Upper lobe of right lung (tissue), 1 donor: Measurements from ENCODE around the gene TNNT2. TPM values are rescaled to one million over a fixed set of nuclear protein-coding genes. Genes with fewer than 3 reads are reported as not detected.
A peak's percentile ranks its signal among the peaks of the same experiment; 100 is the strongest.

Experiments
- ATAC-seq: fragments of 200-7000 bp; cut with Tn5 transposase; one replicate; pipeline ENCODE4 v1.9.1; 2020; ENCODE audit warnings: mild to moderate bottlenecking, moderate library complexity
- DNase-seq: peaks from one replicate; pipeline ENCODE4 v3.0.0-alpha.2; 2020
- H3K27ac ChIP-seq: fragments of 200-600 bp; one replicate; pipeline ENCODE4 v1.8.0; 2022
- H3K27me3 ChIP-seq: fragments of 200-600 bp; one replicate; pipeline ENCODE4 v1.8.0; 2022; ENCODE audit warnings: mild to moderate bottlenecking
- H3K36me3 ChIP-seq: fragments of 200-600 bp; one replicate; pipeline ENCODE4 v1.8.0; 2022
- H3K4me1 ChIP-seq: fragments of 200-600 bp; one replicate; pipeline ENCODE4 v1.8.0; 2022
- H3K4me3 ChIP-seq: fragments of 200-600 bp; one replicate; pipeline ENCODE4 v1.8.0; 2022; ENCODE audit warnings: mild to moderate bottlenecking
- H3K9me3 ChIP-seq: fragments of 200-600 bp; one replicate; pipeline ENCODE4 v1.8.0; 2022
- CTCF ChIP-seq: fragments of 200-600 bp; IDR thresholded peaks from one replicate; pipeline ENCODE4 v1.8.0; 2022; ENCODE audit warnings: antibody characterized with exemption
- intact Hi-C: fragments of 100-400 bp; cut with DNase I; formaldehyde crosslinking; loops from one replicate; pipeline ENCODE4 v1.11.0; 2022
- total RNA-seq: library from RNA; stranded (reverse); fragmentation: NEBNext Ultra II Directional; extraction: Animal tissue kit (Norgen Biotek cat#: 25700); gene quantifications from one replicate; pipeline ENCODE4 v1.2.1, GENCODE V29; 2021
- donor health status: DM: no; HTN: yes; CAD: no; lungs with severe emphysema.

The TNNT2 gene
- total RNA-seq, 1 donor from 2014 or later, result 6.4 TPM

GRCh38 chr1:201403359-201403758 lies 25.9 kb upstream of the TNNT2 start:
- no peak for DNase-seq
- Histone ChIP-seq H3K27me3 (peaks cover 18% of the 10 kb centered on the region), H3K27ac (no peak overlapping the region), H3K9me3 (no peaks in the 10 kb centered on the region), H3K4me3 (no peak overlapping the region), H3K36me3 (no peaks in the 10 kb centered on the region), H3K4me1 (peaks cover 20% of the 10 kb centered on the region)
- ATAC-seq, result no peak
- TF ChIP-seq CTCF, result no peak
- intact Hi-C loops, result no loop called here

- intact Hi-C loops, result no loop called here
- ATAC-seq, result no peak
- H3K36me3 ChIP-seq, result no peaks in the 10 kb centered on the region
- H3K9me3 ChIP-seq, result no peaks in the 10 kb centered on the region
- DNase-seq, result no peak
- H3K4me3 ChIP-seq, result no peak overlapping the region
- peaks cover 23% of the 10 kb centered on the region for H3K27me3 ChIP-seq
- H3K4me1 ChIP-seq, result peaks cover 20% of the 10 kb centered on the region
- no peak for TF ChIP-seq CTCF
- no peak overlapping the region for H3K27ac ChIP-seq
Observed at GRCh38 chr1:201401700-201402099, 24.2 kb upstream of the TNNT2 start.

DNA sequence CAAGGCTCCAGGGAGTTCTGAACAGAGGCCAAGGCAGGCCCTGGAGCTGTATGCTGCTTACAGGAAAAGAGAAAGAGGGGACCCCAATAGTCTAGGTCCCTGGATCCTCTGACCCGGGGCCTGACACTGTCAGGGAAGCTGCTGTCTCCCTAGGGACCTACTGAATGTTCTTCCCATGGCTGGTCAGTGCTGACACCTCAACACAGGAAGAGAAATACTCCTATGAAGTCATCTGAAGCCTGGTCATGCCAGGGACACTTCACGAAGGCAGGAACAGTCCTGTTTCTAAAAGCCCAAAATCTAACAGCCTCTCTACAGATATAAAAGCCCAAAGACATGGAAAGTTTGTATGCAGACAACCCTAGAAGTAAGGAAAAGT lies 23.4 kb upstream of the TNNT2 start:
- Histone ChIP-seq H3K4me3 (no peak overlapping the region), H3K27ac (peak overlapping the region; percentile 65), H3K4me1 (peaks cover 20% of the 10 kb centered on the region), H3K27me3 (peaks cover 23% of the 10 kb centered on the region), H3K9me3 (no peaks in the 10 kb centered on the region), H3K36me3 (no peaks in the 10 kb centered on the region)
- ATAC-seq, result no peak
- TF ChIP-seq CTCF, result no peak
- intact Hi-C loops, result no loop called here
- no peak for DNase-seq

DNA sequence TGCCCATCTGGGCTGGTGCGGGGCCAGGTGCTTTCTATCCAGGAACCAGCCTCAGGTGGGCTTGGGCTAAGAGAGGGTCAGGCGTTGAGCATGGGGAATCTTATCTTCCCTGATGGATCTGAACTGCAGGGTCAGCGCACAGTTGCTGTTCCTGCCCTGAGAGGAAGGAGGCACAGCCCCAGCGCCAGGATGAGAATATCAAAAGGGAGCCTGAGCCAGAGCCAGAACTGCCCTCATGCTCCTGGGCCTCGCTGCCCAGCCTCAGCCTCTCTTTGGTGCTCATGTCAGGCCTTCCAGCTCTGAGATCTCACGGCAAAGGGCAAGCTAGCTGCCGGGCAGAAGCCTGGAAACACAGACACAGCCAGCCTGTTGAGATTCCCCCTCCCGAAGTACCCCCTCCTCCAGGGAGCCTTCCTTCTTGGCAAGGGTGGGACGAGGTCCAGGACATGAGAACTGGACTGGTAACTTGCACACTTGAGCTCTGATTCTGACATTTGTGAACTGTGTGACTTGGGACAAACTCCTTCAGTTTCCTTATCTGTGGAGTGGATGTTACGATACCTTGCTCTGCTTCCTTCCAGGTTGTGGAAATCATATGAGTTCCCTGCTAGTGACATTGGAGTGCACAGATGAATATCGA lies 22.9 kb upstream of the TNNT2 start:
- intact Hi-C loops, result no loop called here

GRCh38 chr1:201399352-201400126 lies 22.1 kb upstream of the TNNT2 start:
- H3K27me3 ChIP-seq, result peaks cover 23% of the 10 kb centered on the region
- ATAC-seq (peak; percentile 73), DNase-seq (peak; percentile 87)
- H3K9me3 ChIP-seq, result no peaks in the 10 kb centered on the region
- peak overlapping the region; percentile 65 for H3K27ac ChIP-seq
- peak overlapping the region; percentile 41 for H3K4me3 ChIP-seq
- intact Hi-C loops, result no loop called here
- H3K4me1 ChIP-seq, result peaks cover 13% of the 10 kb centered on the region
- TF ChIP-seq CTCF, result no peak
- no peaks in the 10 kb centered on the region for H3K36me3 ChIP-seq

More for the DNA sequence above, 22.9 kb upstream of the TNNT2 start:
- ATAC-seq (peak; percentile 51), DNase-seq (no peak)
- TF ChIP-seq CTCF, result no peak
- H3K27ac ChIP-seq, result peak overlapping the region; percentile 65
- H3K9me3 ChIP-seq, result no peaks in the 10 kb centered on the region
- H3K27me3 ChIP-seq, result peaks cover 23% of the 10 kb centered on the region
- peak overlapping the region; percentile 41 for H3K4me3 ChIP-seq
- no peaks in the 10 kb centered on the region for H3K36me3 ChIP-seq
- H3K4me1 ChIP-seq, result peaks cover 20% of the 10 kb centered on the region
